Measurements from ENCODE around the gene TRAF2.
A peak's percentile ranks its signal among the peaks of the same experiment; 100 is the strongest.
"Not testable (repeated sequence)": the region's sequence is repeated elsewhere in the genome, so short reads cannot be mapped to it uniquely, and the experiment has no call there.

TRAF2 gene

GRCh38 chr9:136858452-136858843 lies 27.9 kb upstream of the TRAF2 start:
- Mint-ChIP-seq H3K27me3 (no peaks in the 10 kb centered on the region), H3K4me1 (no peaks in the 10 kb centered on the region), H3K4me3 (no peak overlapping the region), H3K9me3 (no peaks in the 10 kb centered on the region), H3K27ac (no peak overlapping the region), H3K36me3 (peaks cover 11% of the 10 kb centered on the region)
- no peak for DNase-seq
- CTCF ChIA-PET = no interaction called here

DNA sequence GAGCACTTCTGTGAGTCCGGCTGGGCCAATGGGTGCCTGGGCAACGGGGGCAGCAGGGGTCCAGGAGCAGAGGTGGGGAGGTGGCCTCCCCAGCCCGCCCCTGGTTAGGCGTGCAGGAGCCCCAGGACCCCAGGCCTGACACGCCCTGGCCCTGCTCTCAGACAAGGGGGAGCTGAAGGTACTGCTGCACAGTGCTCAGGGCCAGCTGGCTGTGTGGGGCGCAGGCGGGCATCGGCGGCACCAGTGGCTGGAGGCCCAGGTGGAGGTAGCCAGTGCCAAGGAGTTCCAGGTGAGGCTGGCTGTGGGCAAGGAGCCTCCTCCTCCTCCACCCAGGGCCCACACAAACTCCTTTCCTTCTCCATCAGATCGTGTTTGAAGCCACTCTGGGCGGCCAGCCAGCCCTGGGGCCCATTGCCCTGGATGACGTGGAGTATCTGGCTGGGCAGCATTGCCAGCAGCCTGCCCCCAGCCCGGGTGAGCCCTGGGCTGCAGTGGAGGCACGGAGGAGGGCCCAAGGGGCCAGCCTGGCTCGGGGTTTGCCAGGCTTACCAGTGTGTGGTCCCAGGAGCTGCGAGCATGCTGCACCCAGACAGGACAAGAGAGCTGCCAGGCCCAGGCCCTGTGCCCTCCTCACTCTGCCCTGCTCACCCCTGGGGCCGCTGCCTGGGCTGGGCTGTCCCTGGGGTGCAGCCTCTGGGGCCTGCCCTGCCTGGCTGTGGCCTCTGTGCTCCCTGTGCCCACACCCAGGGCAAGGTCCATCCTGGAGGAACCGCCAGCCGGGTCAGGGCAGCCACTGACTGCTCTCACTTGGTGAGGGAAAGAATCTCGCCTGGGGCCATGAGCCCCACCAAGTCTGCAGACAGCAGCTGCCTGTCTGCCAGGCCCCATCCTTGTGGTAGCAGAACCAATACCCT lies 27.2 kb upstream of the TRAF2 start:
- peaks cover 15% of the 10 kb centered on the region for H3K36me3 Mint-ChIP-seq
- H3K27me3 Mint-ChIP-seq = no peaks in the 10 kb centered on the region
- no peak overlapping the region for H3K27ac Mint-ChIP-seq
- no peak overlapping the region for H3K4me3 Mint-ChIP-seq
- no peak for DNase-seq
- peaks cover 4% of the 10 kb centered on the region for H3K4me1 Mint-ChIP-seq
- CTCF ChIA-PET = no interaction called here
- no peaks in the 10 kb centered on the region for H3K9me3 Mint-ChIP-seq

DNA sequence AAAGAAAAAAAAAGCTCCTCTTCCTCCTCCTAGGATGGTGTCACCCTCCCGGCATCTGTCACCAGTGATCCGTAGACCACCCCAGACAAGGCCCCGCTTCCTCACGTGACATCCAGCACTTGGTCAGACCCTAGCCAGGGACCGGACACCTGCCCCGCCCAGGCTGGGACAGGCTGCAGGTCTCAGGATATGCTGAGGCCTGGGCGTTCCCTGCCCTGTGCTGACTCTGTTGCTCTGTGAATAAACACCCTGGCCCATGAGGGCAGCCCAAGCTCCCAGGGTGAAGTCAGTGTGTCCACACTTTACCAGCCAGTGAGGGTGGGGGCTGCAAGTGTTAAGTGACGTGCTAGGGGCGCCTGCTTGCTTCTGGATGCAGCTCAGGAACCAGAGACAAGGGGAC lies 25.8 kb upstream of the TRAF2 start:
- Mint-ChIP-seq H3K27ac (peak overlapping the region; percentile 33), H3K4me3 (no peak overlapping the region), H3K27me3 (no peaks in the 10 kb centered on the region), H3K4me1 (peaks cover 16% of the 10 kb centered on the region), H3K9me3 (no peaks in the 10 kb centered on the region), H3K36me3 (peaks cover 20% of the 10 kb centered on the region)
- CTCF ChIA-PET = interaction anchor here (1.1 kb wide), 1 partner anchor 21 kb away, joined by 3 read pairs; no protein-coding TSS in a partner anchor
- DNase-seq = no peak

DNA sequence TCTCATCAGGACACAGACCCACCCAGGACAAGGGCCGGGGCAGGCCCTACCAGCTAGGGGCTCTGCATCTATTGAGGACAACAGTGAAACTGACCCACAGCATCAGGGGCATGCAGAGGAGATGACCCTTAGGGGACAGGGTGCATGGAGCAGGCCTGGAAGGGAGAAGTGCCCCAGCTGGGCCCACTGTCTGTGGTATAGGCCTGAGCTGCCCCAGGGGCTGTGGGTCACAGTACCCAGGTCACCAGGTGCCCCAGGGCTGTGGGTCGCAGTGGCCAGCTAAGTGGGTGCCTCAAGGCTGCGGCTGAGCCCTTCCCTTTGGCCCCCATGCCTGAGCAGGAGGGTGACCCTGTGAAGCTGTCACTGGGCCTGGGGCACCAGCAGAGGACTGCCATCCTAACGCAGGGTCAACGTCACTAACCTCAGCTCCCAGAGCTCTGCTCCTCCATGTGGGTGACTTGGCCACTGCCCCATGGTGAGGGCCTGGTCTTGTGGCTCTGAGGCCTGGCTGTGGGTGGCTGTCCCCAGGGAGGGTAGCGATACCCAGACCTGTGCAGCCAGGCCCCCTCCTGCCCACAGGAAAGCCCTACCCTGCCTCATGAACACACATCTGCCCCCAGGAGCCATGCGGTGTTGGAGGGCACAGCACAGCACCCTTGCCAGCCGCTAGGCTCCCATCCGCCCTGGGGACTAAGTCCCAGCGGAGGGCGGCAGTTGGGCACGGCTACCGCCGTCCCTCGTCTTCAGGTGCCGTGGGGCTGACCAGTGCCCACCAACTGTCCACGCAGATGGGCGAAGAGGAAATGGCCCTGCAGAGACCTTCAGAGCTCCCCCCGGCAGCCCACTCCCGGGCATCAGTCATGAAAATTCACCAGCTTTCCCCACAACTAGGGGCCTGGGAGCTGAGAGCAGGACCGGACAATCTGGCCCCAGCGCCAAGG lies 25.1 kb upstream of the TRAF2 start:
- Mint-ChIP-seq H3K27ac (no peak overlapping the region), H3K36me3 (peaks cover 21% of the 10 kb centered on the region)
- no peak for DNase-seq

DNA sequence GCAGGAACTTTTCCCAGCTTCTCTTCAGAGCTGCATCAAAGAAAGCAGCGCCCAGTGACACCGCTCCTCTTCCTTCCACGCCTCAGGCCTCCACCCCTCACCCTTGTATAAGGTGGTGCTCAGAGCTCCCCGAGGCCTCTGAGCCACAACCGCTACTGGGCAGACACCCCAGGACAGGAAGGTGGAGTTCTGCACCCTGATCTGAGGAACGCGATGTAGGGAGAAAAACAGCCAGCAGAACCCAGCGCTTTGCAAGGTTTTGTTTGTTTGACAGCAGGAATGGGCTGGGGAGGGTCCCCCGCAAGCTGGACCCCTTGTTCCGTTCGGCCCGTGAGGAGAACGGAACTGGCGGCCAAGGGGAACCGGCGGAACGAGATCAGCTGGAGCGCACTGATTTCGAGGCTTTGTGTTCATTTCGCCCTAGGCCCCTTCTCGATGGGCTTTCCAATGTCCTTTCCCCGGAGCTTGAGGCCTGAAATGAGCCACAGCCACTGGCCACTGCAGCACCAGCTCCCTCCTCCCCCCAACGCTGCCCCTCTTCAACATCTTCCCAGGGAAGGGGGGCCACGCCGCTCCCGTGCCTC lies 24.4 kb upstream of the TRAF2 start:
- Mint-ChIP-seq H3K27me3 (no peaks in the 10 kb centered on the region), H3K9me3 (no peaks in the 10 kb centered on the region), H3K27ac (no peak overlapping the region), H3K4me1 (peaks cover 16% of the 10 kb centered on the region), H3K4me3 (no peak overlapping the region), H3K36me3 (peaks cover 21% of the 10 kb centered on the region)
- DNase-seq = no peak
- CTCF ChIA-PET = no interaction called here

More for the DNA sequence above, 25.1 kb upstream of the TRAF2 start:
- peaks cover 16% of the 10 kb centered on the region for H3K4me1 Mint-ChIP-seq
- CTCF ChIA-PET = interaction anchor here (1.1 kb wide), 1 partner anchor 20 kb away, joined by 3 read pairs; no protein-coding TSS in a partner anchor
- no peaks in the 10 kb centered on the region for H3K27me3 Mint-ChIP-seq
- no peak overlapping the region for H3K4me3 Mint-ChIP-seq
- no peaks in the 10 kb centered on the region for H3K9me3 Mint-ChIP-seq

GRCh38 chr9:136862849-136863622 lies 23.3 kb upstream of the TRAF2 start:
- DNase-seq = no peak
- H3K4me3 Mint-ChIP-seq = no peak overlapping the region
- H3K9me3 Mint-ChIP-seq = no peaks in the 10 kb centered on the region
- peaks cover 21% of the 10 kb centered on the region for H3K36me3 Mint-ChIP-seq
- H3K4me1 Mint-ChIP-seq = peaks cover 19% of the 10 kb centered on the region
- H3K27me3 Mint-ChIP-seq = no peaks in the 10 kb centered on the region
- CTCF ChIA-PET = no interaction called here
- no peak overlapping the region for H3K27ac Mint-ChIP-seq

- CTCF ChIA-PET = no interaction called here
- Mint-ChIP-seq H3K4me3 (no peak overlapping the region), H3K9me3 (no peaks in the 10 kb centered on the region), H3K36me3 (peaks cover 22% of the 10 kb centered on the region), H3K27me3 (no peaks in the 10 kb centered on the region), H3K4me1 (peaks cover 19% of the 10 kb centered on the region), H3K27ac (no peak overlapping the region)
- no peak for DNase-seq
These were observed 22.6 kb upstream of the TRAF2 start for GRCh38 chr9:136863623-136864273.

DNA sequence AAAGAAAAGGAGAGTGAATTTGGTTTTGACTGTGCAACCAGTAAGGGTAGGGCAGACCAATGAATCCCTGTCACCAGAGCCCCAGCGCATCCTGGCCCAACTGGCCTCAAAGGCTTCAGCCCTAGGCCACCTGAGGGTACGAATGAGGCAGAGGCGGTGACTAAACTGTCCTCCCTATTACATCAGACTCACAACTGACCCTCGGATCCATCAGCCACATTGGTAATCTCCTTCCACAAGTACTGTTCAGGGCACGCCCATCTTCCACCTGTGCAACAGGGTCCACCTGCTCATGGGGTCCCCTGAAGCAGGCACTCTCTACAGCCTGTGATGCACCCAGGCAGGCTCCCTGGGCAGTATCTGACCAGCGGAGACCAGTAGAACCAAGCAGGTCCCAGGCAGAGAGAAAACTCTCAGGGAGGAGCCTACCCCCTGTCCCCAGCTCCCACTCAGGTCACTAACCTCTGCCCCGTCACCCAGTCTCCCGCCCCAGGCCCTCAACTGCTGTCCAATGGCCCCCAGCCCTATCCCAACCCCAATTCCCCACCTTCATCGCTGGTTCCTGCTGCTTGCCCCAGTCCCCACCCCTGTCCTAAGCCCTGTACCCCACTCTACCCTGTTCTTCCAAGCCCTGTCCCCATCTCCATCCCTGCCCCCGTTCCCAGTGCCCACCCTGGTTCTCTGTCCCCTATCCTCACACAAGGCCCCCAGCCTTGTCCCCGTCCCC lies 21.1 kb upstream of the TRAF2 start:
- Mint-ChIP-seq H3K27me3 (no peaks in the 10 kb centered on the region), H3K4me1 (peaks cover 21% of the 10 kb centered on the region), H3K27ac (peak overlapping the region; percentile 60), H3K4me3 (peak overlapping the region; percentile 87), H3K36me3 (peaks cover 22% of the 10 kb centered on the region), H3K9me3 (no peaks in the 10 kb centered on the region)
- DNase-seq = no peak
- CTCF ChIA-PET = interaction anchor here (1.0 kb wide), 1 partner anchor 37 kb away, joined by 3 read pairs; no protein-coding TSS in a partner anchor

DNA sequence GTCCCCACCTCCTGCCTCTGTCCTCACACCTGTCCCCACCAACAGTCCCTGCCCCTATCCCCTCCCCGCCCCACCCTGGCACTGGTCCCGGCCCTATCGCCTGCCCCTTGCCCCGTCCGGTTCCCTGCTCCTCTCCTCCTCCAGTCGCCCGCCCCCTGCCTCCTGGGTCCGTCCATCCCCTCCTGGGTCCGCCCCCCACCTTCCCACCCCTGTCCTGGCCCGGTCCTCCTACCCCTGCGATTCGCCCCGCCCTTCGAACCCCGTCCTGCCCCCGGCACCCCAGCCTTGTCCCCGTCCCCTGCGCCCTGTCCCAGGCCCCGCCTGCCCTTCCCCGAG lies 20.6 kb upstream of the TRAF2 start:
- peak overlapping the region; percentile 86 for H3K27ac Mint-ChIP-seq
- CTCF ChIA-PET = no interaction called here
- H3K4me3 Mint-ChIP-seq = peak overlapping the region; percentile 87
- peaks cover 21% of the 10 kb centered on the region for H3K4me1 Mint-ChIP-seq
- H3K27me3 Mint-ChIP-seq = no peaks in the 10 kb centered on the region
- DNase-seq = no peak
- peaks cover 2% of the 10 kb centered on the region for H3K9me3 Mint-ChIP-seq
- H3K36me3 Mint-ChIP-seq = peaks cover 19% of the 10 kb centered on the region

GRCh38 chr9:136866898-136867421 lies 19.4 kb upstream of the TRAF2 start:
- H3K36me3 Mint-ChIP-seq = peaks cover 19% of the 10 kb centered on the region
- H3K9me3 Mint-ChIP-seq, CTCF ChIA-PET, H3K27me3 Mint-ChIP-seq, DNase-seq: not testable (repeated sequence)
- peak overlapping the region; percentile 71 for H3K4me3 Mint-ChIP-seq
- H3K4me1 Mint-ChIP-seq = peaks cover 21% of the 10 kb centered on the region
- peak overlapping the region; percentile 76 for H3K27ac Mint-ChIP-seq

GRCh38 chr9:136867480-136867879 lies 18.8 kb upstream of the TRAF2 start:
- Mint-ChIP-seq H3K4me3 (peak overlapping the region; percentile 71), H3K27ac (no peak overlapping the region), H3K9me3 (peaks cover 3% of the 10 kb centered on the region), H3K36me3 (peaks cover 16% of the 10 kb centered on the region), H3K4me1 (peaks cover 21% of the 10 kb centered on the region), H3K27me3 (no peaks in the 10 kb centered on the region)
- DNase-seq = no peak
- CTCF ChIA-PET = no interaction called here

- Mint-ChIP-seq H3K4me3 (peak overlapping the region; percentile 54), H3K9me3 (peaks cover 6% of the 10 kb centered on the region), H3K27ac (no peak overlapping the region), H3K36me3 (peaks cover 16% of the 10 kb centered on the region), H3K27me3 (no peaks in the 10 kb centered on the region), H3K4me1 (peaks cover 21% of the 10 kb centered on the region)
- DNase-seq = no peak
- CTCF ChIA-PET = no interaction called here
These were observed 18.4 kb upstream of the TRAF2 start for GRCh38 chr9:136867917-136868316.

GRCh38 chr9:136868644-136869043 lies 17.7 kb upstream of the TRAF2 start:
- no peak for DNase-seq
- Mint-ChIP-seq H3K27me3 (no peaks in the 10 kb centered on the region), H3K36me3 (peaks cover 12% of the 10 kb centered on the region), H3K9me3 (peaks cover 6% of the 10 kb centered on the region), H3K4me1 (peaks cover 21% of the 10 kb centered on the region), H3K4me3 (peak overlapping the region; percentile 63), H3K27ac (no peak overlapping the region)
- CTCF ChIA-PET = no interaction called here
